GM12865 (cell line): ENCODE data around the gene NSUN4.
A peak's percentile ranks its signal among the peaks of the same experiment; 100 is the strongest.

Source experiments
- DNase-seq: peaks from one replicate; pipeline ENCODE4 v3.0.0; 2010; ENCODE audit warnings: low read depth
- H3K4me3 ChIP-seq: 2 replicates; pipeline ENCODE4 v1.5.1; 2011; ENCODE audit warnings: mild to moderate bottlenecking, low read depth, low read length, control low read depth
- TF ChIP-seq, protein P1 (sequence below): IDR thresholded peaks from 2 replicates; pipeline ENCODE4 v1.5.1; 2011; ENCODE audit warnings: low read length, control low read depth, low read depth, inconsistent platforms; ENCODE audit not compliant: insufficient read depth; ENCODE audit errors: missing control alignments

NSUN4 gene

DNA sequence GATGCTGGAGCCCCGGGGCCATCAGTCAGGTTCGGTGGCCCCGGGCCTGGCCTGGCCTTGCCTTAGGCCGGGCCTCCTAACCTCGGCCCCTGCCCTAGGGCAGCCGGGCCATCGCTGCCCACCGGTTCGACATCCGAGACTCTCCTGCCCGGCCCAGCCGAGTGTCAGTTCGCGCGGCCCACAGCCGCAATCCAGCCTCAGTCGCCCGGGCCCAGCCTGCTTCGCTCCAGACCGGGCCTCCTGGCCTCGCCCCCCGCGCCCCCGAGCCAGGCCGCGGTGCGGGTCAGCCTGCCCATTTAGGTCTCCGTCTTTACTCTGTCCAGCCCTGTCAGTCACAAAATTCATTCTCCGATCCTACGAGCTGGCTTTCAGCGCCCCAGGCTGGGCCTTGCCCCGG, 38.0 kb upstream of the NSUN4 start:
- peak overlapping the region; percentile 82 for H3K4me3 ChIP-seq
- TF ChIP-seq, protein P1, sequence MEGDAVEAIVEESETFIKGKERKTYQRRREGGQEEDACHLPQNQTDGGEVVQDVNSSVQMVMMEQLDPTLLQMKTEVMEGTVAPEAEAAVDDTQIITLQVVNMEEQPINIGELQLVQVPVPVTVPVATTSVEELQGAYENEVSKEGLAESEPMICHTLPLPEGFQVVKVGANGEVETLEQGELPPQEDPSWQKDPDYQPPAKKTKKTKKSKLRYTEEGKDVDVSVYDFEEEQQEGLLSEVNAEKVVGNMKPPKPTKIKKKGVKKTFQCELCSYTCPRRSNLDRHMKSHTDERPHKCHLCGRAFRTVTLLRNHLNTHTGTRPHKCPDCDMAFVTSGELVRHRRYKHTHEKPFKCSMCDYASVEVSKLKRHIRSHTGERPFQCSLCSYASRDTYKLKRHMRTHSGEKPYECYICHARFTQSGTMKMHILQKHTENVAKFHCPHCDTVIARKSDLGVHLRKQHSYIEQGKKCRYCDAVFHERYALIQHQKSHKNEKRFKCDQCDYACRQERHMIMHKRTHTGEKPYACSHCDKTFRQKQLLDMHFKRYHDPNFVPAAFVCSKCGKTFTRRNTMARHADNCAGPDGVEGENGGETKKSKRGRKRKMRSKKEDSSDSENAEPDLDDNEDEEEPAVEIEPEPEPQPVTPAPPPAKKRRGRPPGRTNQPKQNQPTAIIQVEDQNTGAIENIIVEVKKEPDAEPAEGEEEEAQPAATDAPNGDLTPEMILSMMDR, result no peak
- peak; percentile 42 for DNase-seq

DNA sequence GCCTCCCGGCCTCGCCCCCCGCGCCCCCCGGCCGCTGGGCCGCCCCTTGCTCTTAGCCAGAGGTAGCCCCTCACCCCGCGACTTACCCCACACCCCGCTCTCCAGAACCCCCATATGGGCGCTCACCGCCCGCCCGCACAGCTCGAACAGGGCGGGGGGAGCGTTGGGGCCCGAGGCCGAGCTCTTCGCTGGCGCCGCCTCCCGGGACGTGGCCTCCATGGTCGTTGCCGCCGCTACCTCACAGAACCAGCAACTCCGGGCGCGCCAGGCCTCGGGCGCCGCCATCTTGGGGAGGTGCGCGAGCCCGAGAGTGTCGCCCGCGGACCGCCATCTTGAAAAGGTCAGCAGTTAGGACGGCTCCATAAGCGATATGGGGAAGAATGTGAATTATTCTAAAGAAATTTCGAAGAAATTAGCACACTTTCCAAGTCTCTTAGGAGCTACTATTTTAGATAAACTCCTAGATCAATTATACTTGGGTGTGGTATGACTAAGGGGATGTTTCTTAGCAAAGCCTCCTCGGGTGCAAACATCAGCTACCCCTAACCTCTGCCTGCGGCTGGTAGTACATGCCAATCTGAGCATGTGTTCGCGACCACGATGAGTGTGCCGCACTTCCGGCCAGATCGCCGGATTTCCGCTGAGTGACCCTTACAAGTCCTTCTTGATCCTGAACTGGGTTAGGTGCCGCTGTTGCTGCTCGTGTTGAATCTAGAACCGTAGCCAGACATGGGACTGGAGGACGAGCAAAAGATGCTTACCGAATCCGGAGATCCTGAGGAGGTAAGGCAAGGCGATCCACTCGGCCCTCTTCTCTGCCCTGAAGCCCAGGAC, 37.4 kb upstream of the NSUN4 start, which contains the start of the genes LRRC41 and UQCRH:
Gene LRRC41 (minus strand): TSS at position 579 of the 834 bp plus-strand sequence. CDS start 294 bp downstream, at position 285.
Gene UQCRH (plus strand): TSS at position 661 of the 834 bp plus-strand sequence. CDS start 69 bp downstream, at position 730.
- TF ChIP-seq, protein P1, result no peak
- DNase-seq, result peak; percentile 98
- peak within 1 kb of the TSS; percentile 82 for H3K4me3 ChIP-seq

DNA sequence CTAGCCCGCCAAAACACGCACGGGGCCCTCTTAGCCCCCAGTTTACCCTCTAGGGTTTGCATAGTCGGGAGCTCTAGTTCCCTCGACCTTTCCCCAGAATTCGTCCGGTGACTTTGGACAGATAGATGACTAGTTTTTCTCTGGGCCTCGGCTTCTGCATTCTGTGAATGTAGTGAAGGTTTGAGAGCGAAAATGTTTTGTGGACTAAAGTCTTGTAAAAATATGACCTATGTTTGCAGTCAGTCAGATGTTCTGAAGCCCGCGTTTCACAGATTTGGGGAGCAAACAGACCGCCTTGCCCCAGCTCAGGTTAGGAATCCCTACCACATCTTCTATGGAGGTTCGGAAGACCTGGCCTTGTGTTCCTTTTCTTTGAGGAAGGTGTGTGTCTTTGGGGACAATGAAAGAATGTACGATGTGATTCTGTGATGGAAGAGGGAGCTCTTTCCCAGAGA, 36.7 kb upstream of the NSUN4 start:
- DNase-seq, result no peak
- peak overlapping the region; percentile 82 for H3K4me3 ChIP-seq
- TF ChIP-seq, protein P1, result no peak

DNA sequence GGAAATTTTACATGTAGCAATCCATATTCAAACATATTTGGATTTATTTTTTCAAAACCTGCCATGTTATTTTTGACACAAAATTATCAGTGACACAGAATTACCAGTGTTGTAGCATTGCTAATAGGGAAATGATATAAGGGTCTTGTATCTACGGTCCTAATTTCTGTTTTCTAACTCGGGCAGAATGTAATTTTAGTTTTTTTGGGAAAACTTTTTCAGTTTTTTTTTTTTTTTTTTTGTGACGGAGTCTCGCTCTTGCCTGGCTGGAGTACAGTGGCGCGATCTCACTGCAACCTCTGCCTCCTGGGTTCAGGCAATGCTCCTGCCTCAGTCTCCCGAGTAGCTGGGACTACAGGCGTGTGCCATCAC, 34.5 kb upstream of the NSUN4 start:
- TF ChIP-seq, protein P1, result no peak
- peak overlapping the region; percentile 82 for H3K4me3 ChIP-seq
- DNase-seq, result no peak

DNA sequence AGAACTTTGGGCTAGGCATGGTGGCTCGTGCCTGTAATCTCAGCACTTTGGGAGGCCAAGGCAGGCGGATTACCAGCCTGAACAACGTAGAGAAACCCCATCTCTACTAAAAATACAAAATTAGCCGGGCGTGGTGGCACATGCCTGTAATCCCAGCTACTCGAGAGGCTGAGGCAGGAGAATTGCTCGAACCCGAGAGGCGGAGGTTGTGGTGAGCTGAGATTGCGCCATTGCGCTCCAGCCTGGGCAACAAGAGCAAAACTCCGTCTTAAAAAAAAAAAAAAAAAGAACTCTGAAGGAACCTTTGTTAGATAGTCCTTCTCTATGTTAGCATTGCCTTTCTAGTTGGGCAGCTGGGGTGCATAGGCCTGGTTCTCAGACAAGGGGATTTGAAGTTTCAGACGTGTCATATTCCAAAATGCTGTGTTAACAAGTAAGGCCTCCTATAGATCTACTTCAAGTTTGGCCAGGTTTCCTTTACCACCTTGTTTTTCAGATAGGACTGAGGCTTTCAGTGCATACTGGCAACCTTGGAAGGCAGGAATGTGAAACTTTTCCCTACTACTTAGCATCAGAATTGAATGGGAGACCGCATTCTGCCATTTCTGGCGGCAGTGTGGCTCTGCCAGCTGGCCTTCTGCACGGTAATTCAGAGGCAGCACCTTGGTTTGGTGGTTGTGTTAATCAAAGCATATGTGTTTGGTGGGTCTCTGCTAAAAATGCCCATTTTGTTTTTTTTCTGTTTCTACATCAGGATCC, 31.0 kb upstream of the NSUN4 start:
- TF ChIP-seq, protein P1, result no peak
- no peak for DNase-seq
- H3K4me3 ChIP-seq, result no peak overlapping the region

DNA sequence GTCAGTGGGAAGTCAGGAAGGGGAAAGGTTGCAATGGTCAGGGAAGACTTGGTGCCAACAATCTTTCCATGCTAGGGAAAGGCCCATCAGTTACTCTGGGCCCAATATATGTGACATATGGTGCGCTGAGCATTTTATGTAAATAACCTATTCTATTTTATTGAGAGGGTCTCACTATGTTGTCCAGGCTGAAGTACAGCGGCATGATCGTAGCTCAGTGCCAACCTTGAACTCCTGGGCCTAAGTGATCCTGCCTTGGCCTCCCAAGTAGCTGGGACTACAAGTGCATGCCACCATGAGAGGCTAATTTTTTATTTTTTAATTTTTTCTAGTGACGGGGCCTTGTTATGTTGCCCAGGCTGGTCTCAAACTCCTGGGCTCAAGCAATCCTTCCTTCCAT, 30.3 kb upstream of the NSUN4 start:
- H3K4me3 ChIP-seq, result no peak overlapping the region
- DNase-seq, result no peak
- TF ChIP-seq, protein P1, result no peak
